ENCODE data around the gene EDIL3.
A peak's percentile ranks its signal among the peaks of the same experiment; 100 is the strongest.
"Not testable (repeated sequence)": the region's sequence is repeated elsewhere in the genome, so short reads cannot be mapped to it uniquely, and the experiment has no call there.

The EDIL3 gene

DNA sequence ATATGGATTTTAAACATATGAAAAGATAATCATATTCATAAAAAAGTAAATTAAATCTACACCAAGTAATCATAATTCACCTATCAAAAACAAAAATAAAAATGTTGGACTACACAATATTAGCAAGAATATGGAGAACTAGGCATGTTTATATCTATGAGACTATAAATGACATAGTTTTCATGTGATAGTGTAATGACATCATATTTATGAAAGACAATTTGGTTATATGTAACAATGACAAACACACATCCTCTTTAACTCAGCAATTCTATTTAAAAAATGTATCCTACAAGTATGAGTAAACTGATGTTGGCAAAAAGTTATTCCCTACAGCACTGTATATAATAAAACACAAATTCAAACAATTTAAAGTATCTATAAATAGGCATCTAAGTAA is 312.3 kb downstream of the EDIL3 start:
- no peak for FAIRE-seq
- TF ChIP-seq TAF1 (IDR thresholded peaks at IDR 0.05; ENCODE audit: borderline replicate concordance, low read depth, low read length) (no peak), POLR2A (IDR thresholded peaks at IDR 0.05; ENCODE audit: low read depth, low read length) (no peak), POLR2AphosphoS5 (IDR thresholded peaks at IDR 0.05; ENCODE audit: low read depth, low read length) (no peak)
- no peak for DNase-seq (ENCODE audit: insufficient read length)

DNA sequence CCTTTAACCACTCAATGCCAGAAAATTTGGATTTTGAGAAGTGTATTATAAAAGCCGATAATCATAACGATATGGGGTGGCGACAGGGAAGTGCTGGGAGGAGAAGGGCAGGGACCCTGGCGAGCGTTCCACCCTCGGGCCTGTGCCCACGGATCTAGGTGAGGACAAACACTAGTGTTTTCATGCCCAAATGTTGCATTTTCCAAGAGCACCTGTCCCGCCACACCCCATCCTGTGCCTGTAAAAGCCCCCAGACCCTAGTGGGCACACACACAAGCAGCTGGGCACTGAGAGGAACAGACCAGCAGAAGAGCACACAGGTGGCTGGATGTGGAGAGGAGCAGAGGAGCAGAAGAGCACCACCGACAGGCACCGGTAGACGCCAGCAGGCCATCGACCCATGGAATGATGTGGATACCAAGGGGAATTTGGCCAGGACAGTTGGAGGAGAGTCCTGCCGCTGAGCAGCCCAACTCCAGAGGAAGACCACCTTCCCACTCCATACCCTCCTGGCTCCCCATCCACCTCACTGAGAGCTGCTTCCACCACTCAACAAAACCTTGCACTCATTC is 315.0 kb downstream of the EDIL3 start:
- TF ChIP-seq TAF1 (IDR thresholded peaks at IDR 0.05; ENCODE audit: borderline replicate concordance, low read depth, low read length) (no peak), POLR2A (IDR thresholded peaks at IDR 0.05; ENCODE audit: low read depth, low read length) (no peak), POLR2AphosphoS5 (IDR thresholded peaks at IDR 0.05; ENCODE audit: low read depth, low read length) (no peak)
- no peak for DNase-seq (ENCODE audit: insufficient read length)

DNA sequence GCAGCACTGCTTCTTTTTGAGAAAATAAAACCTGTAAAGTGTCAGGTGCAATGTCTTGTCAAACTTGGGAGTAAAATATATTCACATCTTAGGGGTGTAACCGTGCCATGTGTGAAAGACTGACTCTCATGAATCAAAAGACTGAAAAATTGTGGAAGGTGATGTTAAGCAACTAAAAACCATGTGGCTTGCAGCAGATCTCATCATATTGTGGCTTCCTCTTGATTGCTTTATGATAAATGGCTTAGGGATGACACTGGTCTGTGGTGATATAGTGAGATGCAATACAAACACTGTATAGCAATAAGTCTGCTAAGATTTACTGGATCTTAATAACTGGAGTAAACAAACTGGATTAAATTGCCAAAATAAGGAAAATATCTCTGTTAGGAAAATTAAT is 321.6 kb downstream of the EDIL3 start:
- FAIRE-seq, result peak; percentile 5
- TF ChIP-seq POLR2A (IDR thresholded peaks at IDR 0.05; ENCODE audit: low read depth, low read length) (no peak), POLR2AphosphoS5 (IDR thresholded peaks at IDR 0.05; ENCODE audit: low read depth, low read length) (no peak), TAF1 (IDR thresholded peaks at IDR 0.05; ENCODE audit: borderline replicate concordance, low read depth, low read length) (no peak)
- DNase-seq (ENCODE audit: insufficient read length), result no peak

More for the DNA sequence above, 315.0 kb downstream of the EDIL3 start:
- FAIRE-seq, result no peak

DNA sequence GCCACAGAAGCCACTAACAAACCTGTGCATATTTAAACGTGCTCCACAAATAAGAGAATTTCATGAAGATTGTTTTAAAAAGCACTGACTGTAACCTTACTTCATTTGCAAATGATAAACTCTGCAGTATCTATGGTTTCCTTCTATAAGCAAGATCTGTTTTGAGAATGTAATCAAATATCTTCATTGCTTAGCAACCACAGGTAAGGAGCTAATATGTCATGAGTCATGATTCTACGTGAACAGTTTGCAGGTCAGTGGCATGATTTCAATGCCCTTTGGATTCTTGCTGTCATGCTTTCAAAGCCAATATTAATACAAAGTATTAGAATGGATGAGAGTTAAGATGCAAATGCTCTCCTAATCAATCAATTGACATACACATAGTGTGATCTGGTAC is 325.0 kb downstream of the EDIL3 start:
- FAIRE-seq (no peak), DNase-seq (ENCODE audit: insufficient read length) (no peak)
- TF ChIP-seq POLR2AphosphoS5 (IDR thresholded peaks at IDR 0.05; ENCODE audit: low read depth, low read length) (no peak), TAF1 (IDR thresholded peaks at IDR 0.05; ENCODE audit: borderline replicate concordance, low read depth, low read length) (no peak), POLR2A (IDR thresholded peaks at IDR 0.05; ENCODE audit: low read depth, low read length) (no peak)

DNA sequence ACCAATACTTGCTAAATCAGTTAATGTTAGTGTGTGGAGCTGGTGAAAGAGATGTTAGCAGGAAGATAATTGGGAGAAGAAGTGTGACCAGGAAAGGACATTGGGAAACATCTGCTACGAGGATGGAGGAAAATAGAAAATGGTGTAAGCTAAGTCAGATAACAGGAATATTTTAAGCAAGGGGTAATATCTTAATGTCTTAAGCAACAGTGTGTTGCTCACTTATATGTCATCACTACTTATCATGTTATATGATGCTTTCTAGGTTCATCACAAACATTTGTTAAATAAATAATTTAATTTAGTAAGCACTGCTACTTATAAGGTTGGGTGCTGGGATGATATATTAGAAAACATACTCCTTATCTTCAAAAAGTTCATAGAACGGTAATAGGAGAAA is 326.1 kb downstream of the EDIL3 start:
- no peak for TF ChIP-seq POLR2A (IDR thresholded peaks at IDR 0.05; ENCODE audit: low read depth, low read length)
- no peak for FAIRE-seq
- no peak for DNase-seq (ENCODE audit: insufficient read length)

DNA sequence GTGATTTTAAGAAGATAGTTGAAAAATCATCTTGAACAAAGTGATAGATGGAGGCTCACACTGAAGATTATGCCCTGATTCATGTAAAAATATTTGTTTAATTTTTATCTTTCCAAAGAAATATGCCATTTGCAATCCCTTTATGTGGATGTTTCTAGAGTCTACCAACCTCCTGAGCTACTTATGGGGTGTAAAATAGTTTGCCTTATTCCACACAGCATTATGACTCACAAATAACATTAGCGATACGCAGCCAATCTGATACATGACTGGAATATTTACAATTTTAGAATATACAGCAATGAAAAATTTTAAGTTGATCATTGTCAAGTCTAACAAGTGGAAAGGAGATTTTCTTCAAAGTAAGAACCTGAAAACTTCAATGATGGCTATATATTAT is 327.5 kb downstream of the EDIL3 start:
- FAIRE-seq (no peak), DNase-seq (ENCODE audit: insufficient read length) (no peak)
- TF ChIP-seq POLR2AphosphoS5 (IDR thresholded peaks at IDR 0.05; ENCODE audit: low read depth, low read length) (no peak), POLR2A (IDR thresholded peaks at IDR 0.05; ENCODE audit: low read depth, low read length) (no peak), TAF1 (IDR thresholded peaks at IDR 0.05; ENCODE audit: borderline replicate concordance, low read depth, low read length) (no peak)

DNA sequence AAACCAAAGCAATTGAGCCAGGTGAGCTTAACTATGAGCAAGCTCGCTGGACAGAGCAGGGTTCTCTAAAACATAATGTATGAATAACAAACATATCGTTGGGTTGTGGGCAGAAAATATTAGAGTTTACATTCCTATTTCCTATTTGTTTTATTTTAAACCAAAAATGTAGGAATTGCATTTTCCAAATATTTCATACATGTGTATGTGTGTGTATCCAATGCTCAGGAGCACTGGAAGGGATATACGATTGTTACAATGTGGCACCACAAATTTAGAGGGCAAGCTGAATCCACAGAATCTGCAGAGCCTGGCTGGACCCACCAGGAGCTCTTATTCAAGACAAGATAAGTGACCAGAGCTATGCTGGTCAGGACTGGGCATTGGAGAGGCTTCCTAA is 338.7 kb downstream of the EDIL3 start:
- DNase-seq (ENCODE audit: insufficient read length), result no peak
- TF ChIP-seq TAF1 (IDR thresholded peaks at IDR 0.05; ENCODE audit: borderline replicate concordance, low read depth, low read length) (no peak), POLR2AphosphoS5 (IDR thresholded peaks at IDR 0.05; ENCODE audit: low read depth, low read length) (no peak), POLR2A (IDR thresholded peaks at IDR 0.05; ENCODE audit: low read depth, low read length) (no peak)
- FAIRE-seq, result no peak

DNA sequence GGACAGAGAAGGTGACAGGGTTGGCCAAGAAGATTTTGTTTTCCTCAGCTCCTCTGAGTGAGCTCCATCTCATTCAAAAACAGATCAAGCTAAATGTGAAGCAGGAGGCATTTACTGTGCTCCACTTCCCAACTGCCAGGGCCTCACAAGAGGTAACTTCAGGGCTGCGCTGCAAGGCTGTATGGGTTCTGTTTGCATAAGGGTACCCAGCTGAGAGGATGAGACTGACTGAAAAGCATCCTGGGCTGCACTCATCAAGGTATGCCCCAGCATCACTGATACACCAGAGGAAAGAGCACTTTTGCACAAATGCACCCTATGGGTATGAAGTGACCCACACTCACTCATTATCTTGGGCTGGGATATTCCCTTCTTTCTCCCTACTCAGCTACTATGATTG is 347.8 kb downstream of the EDIL3 start:
- no peak for TF ChIP-seq POLR2AphosphoS5 (IDR thresholded peaks at IDR 0.05; ENCODE audit: low read depth, low read length)
- no peak for TF ChIP-seq POLR2A (IDR thresholded peaks at IDR 0.05; ENCODE audit: low read depth, low read length)
- no peak for TF ChIP-seq TAF1 (IDR thresholded peaks at IDR 0.05; ENCODE audit: borderline replicate concordance, low read depth, low read length)
- no peak for FAIRE-seq

DNA sequence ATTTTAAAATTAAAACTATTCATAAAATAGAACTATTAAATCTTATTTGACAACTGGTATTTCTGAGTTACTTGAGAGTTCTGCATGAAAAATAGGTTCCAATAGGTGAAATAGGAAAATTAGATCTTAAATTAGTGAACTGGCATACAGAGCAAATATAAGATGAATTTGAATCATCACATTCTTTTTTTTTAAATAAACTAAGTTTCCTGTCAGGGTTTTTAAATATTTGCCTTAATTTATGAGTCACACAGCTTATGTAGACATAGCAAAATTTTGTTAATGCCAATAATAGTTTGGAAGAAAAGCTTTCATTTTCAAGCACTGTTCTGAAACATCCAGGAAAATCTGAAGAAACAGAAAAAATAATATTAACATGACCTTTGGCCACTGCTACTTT is 352.4 kb downstream of the EDIL3 start:
- DNase-seq (ENCODE audit: insufficient read length) (no peak), FAIRE-seq (no peak)
- no peak for TF ChIP-seq POLR2AphosphoS5 (IDR thresholded peaks at IDR 0.05; ENCODE audit: low read depth, low read length)
- TF ChIP-seq POLR2A (IDR thresholded peaks at IDR 0.05; ENCODE audit: low read depth, low read length), result no peak
- no peak for TF ChIP-seq TAF1 (IDR thresholded peaks at IDR 0.05; ENCODE audit: borderline replicate concordance, low read depth, low read length)

More for the DNA sequence above, 347.8 kb downstream of the EDIL3 start:
- no peak for DNase-seq (ENCODE audit: insufficient read length)

DNA sequence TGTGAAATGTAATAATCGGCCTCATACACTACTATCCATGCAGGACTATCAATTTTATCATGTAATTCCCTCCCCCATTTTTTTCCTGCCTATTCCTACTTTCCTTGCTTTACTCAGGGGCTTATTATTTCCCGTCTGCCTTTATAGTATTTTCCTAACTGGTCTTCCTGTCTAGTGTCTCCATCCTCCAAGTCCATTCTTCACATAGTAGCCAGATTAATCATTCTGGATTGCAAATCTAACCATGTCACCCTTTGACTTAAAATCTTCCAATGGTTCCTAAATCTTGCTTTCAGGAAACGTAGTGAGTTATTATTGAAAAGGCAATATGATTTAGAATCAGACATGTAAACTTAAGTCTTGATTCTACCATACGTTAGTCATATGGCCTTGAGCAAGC is 356.6 kb downstream of the EDIL3 start:
- TF ChIP-seq TAF1 (IDR thresholded peaks at IDR 0.05; ENCODE audit: borderline replicate concordance, low read depth, low read length), result no peak
- no peak for TF ChIP-seq POLR2A (IDR thresholded peaks at IDR 0.05; ENCODE audit: low read depth, low read length)
- TF ChIP-seq POLR2AphosphoS5 (IDR thresholded peaks at IDR 0.05; ENCODE audit: low read depth, low read length), result no peak
- FAIRE-seq (no peak), DNase-seq (ENCODE audit: insufficient read length) (no peak)

DNA sequence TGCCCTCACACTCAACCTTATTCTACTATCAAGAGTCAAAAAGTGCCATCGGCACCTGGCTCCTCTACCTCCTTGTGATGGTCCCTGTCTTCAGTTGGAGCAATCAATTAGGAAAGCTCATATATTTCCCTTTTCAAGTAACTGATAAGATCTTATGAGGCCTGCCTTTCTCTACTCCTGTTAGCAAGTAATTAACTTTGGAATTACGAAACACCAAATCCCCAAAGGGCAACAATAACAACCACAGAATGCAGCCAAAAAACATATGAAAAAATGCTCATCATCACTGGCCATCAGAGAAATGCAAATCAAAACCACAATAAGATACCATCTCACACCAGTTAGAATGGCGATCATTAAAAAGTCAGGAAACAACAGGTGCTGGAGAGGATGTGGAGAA is 366.2 kb downstream of the EDIL3 start:
- FAIRE-seq; DNase-seq (ENCODE audit: insufficient read length): not testable (repeated sequence)

DNA sequence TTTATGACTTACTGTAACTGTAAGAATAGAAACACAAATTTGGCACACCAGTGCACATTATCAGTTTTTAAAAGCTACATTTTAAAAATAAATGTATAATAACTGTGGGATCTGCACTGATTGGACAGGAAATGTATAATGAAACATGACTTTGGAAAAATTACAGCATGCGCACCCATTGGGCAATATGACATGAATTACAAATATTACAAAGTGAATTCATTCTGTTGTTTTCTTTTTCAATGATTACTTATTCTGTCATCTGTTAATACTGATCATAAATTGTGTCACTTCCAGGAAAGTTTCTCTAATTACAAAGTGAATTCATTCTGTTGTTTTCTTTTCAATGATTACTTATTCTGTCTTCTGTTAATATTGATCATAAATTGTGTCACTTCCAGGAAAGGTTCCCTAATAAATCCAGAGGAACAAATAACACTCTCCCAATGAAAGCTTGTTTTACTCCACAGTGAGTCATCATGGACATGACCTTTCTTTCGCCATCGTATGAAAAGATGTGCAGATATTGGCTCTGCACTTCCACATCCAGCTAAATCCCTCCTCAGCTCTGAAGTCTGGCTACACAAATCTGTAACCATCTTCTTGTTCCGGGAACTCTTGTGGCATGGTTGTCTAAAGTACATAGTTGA is 367.0 kb downstream of the EDIL3 start:
- no peak for DNase-seq (ENCODE audit: insufficient read length)
- no peak for TF ChIP-seq POLR2AphosphoS5 (IDR thresholded peaks at IDR 0.05; ENCODE audit: low read depth, low read length)
- TF ChIP-seq TAF1 (IDR thresholded peaks at IDR 0.05; ENCODE audit: borderline replicate concordance, low read depth, low read length), result no peak
- no peak for TF ChIP-seq POLR2A (IDR thresholded peaks at IDR 0.05; ENCODE audit: low read depth, low read length)
- FAIRE-seq, result no peak

DNA sequence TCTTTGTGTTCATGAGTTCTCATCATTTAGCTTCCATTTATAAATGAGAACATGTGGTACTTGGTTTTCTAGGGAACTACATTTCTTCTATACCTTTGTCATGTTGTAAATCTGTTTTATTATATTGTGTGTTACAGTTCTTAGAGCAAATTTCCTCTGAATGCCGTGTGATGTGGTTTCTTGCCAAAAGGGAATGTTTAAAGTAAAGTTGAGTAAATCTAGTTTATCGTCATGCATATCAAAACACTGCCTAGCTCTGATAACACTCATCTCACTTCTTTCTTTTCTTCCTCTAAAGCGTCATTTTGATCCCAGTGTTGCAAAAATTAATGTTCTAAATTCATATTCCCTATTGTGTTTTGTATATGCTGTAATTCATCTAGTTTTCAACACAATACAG is 368.6 kb downstream of the EDIL3 start:
- no peak for FAIRE-seq

More for the DNA sequence above, 368.6 kb downstream of the EDIL3 start:
- TF ChIP-seq TAF1 (IDR thresholded peaks at IDR 0.05; ENCODE audit: borderline replicate concordance, low read depth, low read length), result no peak
- no peak for TF ChIP-seq POLR2A (IDR thresholded peaks at IDR 0.05; ENCODE audit: low read depth, low read length)
- no peak for DNase-seq (ENCODE audit: insufficient read length)
